Vagina (tissue), 2 donors: ENCODE measurements around the gene ZDHHC22.

Source experiments
- POLR2A ChIP-seq, 2 donors: fragments of 450-650 bp; IDR thresholded peaks; one replicate each; pipeline ENCODE4 v1.6.1; 2017; ENCODE audit warnings: antibody characterized with exemption in 2 of 2, mild to moderate bottlenecking in 2 of 2, moderate library complexity in 2 of 2
- POLR2AphosphoS5 ChIP-seq, 2 donors: sonication (generic); formaldehyde crosslinking; IDR thresholded peaks; one replicate each; pipeline ENCODE4 v1.9.0; 2017; ENCODE audit warnings: antibody characterized with exemption in 2 of 2, mild to moderate bottlenecking in 2 of 2, low read depth in 1 of 2; ENCODE audit not compliant: insufficient read depth in 1 of 2
- TF ChIP-seq, protein P1 (sequence below), 3 experiments: fragments of 450-650 bp in 2 of 3; fragments of 200-600 bp in 1 of 3; sonication (generic) in 1 of 3; IDR thresholded peaks; one replicate each; pipeline ENCODE4 v1.5.1; 2017 to 2019; ENCODE audit warnings: antibody characterized with exemption in 3 of 3, mild to moderate bottlenecking in 2 of 3, moderate library complexity in 2 of 3

DNA sequence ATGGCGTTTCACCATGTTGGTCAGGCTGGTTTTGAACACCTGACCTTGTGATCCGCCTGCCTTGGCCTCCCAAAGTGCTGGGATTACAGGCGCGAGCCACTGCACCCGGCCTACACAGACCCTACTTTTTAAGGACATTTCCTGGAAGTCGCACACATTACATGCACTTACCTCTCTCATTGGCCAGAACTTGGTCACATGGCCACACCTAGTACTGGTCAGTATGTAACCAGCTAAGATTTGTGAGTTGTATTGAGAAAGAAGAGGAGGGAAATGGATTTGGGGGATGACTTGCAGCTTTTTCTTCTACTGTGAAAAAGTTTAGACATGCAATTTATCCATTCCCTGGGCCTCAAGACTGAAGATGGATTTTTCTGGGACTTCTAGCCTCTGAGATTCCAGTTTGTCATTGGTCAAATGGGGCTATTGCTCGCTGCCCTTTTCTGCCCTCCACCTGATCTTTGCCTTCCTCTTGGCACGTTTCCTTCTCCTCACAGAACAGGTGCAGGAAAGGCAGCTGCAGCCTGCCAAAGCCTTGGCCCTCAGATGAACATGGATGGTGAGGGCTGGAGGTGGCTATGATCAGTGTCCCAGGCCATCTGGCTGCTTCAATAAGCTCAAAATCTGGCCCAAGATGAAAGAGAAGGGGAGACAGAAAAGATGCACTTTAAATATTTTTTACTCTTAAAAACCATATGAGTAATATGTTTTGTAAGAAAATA lies 7.1 kb upstream of the ZDHHC22 start:
- TF ChIP-seq, protein P1, sequence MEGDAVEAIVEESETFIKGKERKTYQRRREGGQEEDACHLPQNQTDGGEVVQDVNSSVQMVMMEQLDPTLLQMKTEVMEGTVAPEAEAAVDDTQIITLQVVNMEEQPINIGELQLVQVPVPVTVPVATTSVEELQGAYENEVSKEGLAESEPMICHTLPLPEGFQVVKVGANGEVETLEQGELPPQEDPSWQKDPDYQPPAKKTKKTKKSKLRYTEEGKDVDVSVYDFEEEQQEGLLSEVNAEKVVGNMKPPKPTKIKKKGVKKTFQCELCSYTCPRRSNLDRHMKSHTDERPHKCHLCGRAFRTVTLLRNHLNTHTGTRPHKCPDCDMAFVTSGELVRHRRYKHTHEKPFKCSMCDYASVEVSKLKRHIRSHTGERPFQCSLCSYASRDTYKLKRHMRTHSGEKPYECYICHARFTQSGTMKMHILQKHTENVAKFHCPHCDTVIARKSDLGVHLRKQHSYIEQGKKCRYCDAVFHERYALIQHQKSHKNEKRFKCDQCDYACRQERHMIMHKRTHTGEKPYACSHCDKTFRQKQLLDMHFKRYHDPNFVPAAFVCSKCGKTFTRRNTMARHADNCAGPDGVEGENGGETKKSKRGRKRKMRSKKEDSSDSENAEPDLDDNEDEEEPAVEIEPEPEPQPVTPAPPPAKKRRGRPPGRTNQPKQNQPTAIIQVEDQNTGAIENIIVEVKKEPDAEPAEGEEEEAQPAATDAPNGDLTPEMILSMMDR (IDR thresholded peaks at IDR 0.05), result no peak
- TF ChIP-seq POLR2A (IDR thresholded peaks at IDR 0.05) (no peak), POLR2AphosphoS5 (IDR thresholded peaks at IDR 0.05; ENCODE audit: insufficient read depth in 1 of 2, low read depth in 1 of 2) (no peak)
